HepG2 (cell line): ENCODE data around the gene WDR5B. TPM values are rescaled to one million over a fixed set of nuclear protein-coding genes. Genes with fewer than 3 reads are reported as not detected.
A peak's percentile ranks its signal among the peaks of the same experiment; 100 is the strongest.

Experiments used
- EP300 ChIP-seq, 3 experiments: sonication (generic) in 1 of 3; formaldehyde crosslinking in 1 of 3; IDR thresholded peaks; 2 replicates each; pipeline versions ENCODE4 v1.5.1 to v1.6.1; 2011 to 2020; ENCODE audit warnings: low read depth in 2 of 3, low read length in 2 of 3, borderline replicate concordance in 1 of 3, improper control_type of control experiment in 1 of 3, mild to moderate bottlenecking in 1 of 3, missing genetic modification reagents in 1 of 3, moderate library complexity in 1 of 3
- FOXK1 ChIP-seq: sonication (generic); formaldehyde crosslinking; IDR thresholded peaks from 2 replicates; pipeline ENCODE4 v1.4.0; 2020; ENCODE audit warnings: low read depth, missing genetic modification reagents, borderline replicate concordance
- HHEX ChIP-seq: IDR thresholded peaks from 2 replicates; pipeline ENCODE4 v1.6.1; 2016; ENCODE audit warnings: control low read depth
- HOXA7 ChIP-seq: sonication (generic); formaldehyde crosslinking; IDR thresholded peaks from 2 replicates; pipeline ENCODE4 v1.8.1; 2022; ENCODE audit warnings: mild to moderate bottlenecking, missing genetic modification reagents, moderate library complexity
- KLF6 ChIP-seq: IDR thresholded peaks from 2 replicates; pipeline ENCODE4 v1.8.0; 2016; ENCODE audit warnings: missing biosample characterization, missing genetic modification reagents
- RBM22 ChIP-seq: fragments of 200-400 bp; formaldehyde crosslinking; optimal IDR thresholded peaks from 2 replicates; pipeline ENCODE3; 2017; ENCODE audit warnings: mild to moderate bottlenecking, low read length, moderate library complexity
- REXO4 ChIP-seq: sonication (generic); formaldehyde crosslinking; IDR thresholded peaks from 2 replicates; pipeline ENCODE4 v1.8.0; 2022; ENCODE audit warnings: missing genetic modification reagents, mild to moderate bottlenecking, borderline replicate concordance
- RXRB ChIP-seq: IDR thresholded peaks from 2 replicates; pipeline ENCODE4 v1.6.1; 2016; ENCODE audit warnings: borderline replicate concordance, missing genetic modification reagents, missing compliant biosample characterization
- ZBTB20 ChIP-seq: sonication (generic); formaldehyde crosslinking; IDR thresholded peaks from 2 replicates; pipeline ENCODE4 v1.8.1; 2023; ENCODE audit warnings: missing genetic modification reagents, low read depth, mild to moderate bottlenecking, borderline replicate concordance
- ZMAT3 ChIP-seq: sonication (generic); formaldehyde crosslinking; conservative IDR thresholded peaks from 2 replicates; pipeline ENCODE4 v1.7.0; 2021; ENCODE audit warnings: missing genetic modification reagents
- ZNF557 ChIP-seq: sonication (generic); formaldehyde crosslinking; IDR thresholded peaks from 2 replicates; pipeline ENCODE4 v1.4.0; 2020; ENCODE audit warnings: missing genetic modification reagents
- ZNF772 ChIP-seq: sonication (generic); formaldehyde crosslinking; IDR thresholded peaks from 2 replicates; pipeline ENCODE4 v1.5.0; 2020; ENCODE audit warnings: mild to moderate bottlenecking, missing genetic modification reagents
- polyA plus RNA-seq, 8 experiments: library from polyadenylated mRNA; depleted of rRNA in 3 of 8; stranded (reverse) in 7 of 8; unstranded in 1 of 8; fragments of >200 nt; fragmentation: Illumina TruSeq in 4 of 8; extraction: Trizol in 4 of 8; gene quantifications; 2 replicates each; pipeline versions ENCODE4 v1.2.1 to v1.2.3, GENCODE V29; 2011 to 2016; ENCODE audit warnings: low read depth in 4 of 8, missing spikeins in 1 of 8, mixed read lengths in 1 of 8; ENCODE audit not compliant: insufficient read depth in 1 of 8
- total RNA-seq, 5 experiments: library from RNA; depleted of rRNA; stranded (reverse); fragments of >200 nt; fragmentation: Illumina TruSeq; extraction: Trizol; gene quantifications; 2 replicates each; pipeline ENCODE4 v1.2.3, GENCODE V29; 2016; ENCODE audit warnings: low read depth in 1 of 5
- TF ChIP-seq, protein P1 (sequence below): sonication (generic); formaldehyde crosslinking; IDR thresholded peaks from 2 replicates; pipeline ENCODE4 v1.9.0; 2021; ENCODE audit warnings: missing genetic modification reagents, borderline replicate concordance
- TF ChIP-seq, protein P2 (sequence below): IDR thresholded peaks from 2 replicates; pipeline ENCODE4 v1.6.1; 2012; ENCODE audit warnings: low read depth, low read length, improper control_type of control experiment
- TF ChIP-seq, protein P3 (sequence below): sonication (generic); formaldehyde crosslinking; IDR thresholded peaks from 2 replicates; pipeline ENCODE4 v1.4.0; 2020; ENCODE audit warnings: missing genetic modification reagents, borderline replicate concordance

Gene WDR5B
- total and polyA plus RNA-seq, 2 of the 13 experiments (the other 11 are each of a cell fraction or from before 2014, with no cell fraction given) = 2.5 to 3.6 TPM

DNA sequence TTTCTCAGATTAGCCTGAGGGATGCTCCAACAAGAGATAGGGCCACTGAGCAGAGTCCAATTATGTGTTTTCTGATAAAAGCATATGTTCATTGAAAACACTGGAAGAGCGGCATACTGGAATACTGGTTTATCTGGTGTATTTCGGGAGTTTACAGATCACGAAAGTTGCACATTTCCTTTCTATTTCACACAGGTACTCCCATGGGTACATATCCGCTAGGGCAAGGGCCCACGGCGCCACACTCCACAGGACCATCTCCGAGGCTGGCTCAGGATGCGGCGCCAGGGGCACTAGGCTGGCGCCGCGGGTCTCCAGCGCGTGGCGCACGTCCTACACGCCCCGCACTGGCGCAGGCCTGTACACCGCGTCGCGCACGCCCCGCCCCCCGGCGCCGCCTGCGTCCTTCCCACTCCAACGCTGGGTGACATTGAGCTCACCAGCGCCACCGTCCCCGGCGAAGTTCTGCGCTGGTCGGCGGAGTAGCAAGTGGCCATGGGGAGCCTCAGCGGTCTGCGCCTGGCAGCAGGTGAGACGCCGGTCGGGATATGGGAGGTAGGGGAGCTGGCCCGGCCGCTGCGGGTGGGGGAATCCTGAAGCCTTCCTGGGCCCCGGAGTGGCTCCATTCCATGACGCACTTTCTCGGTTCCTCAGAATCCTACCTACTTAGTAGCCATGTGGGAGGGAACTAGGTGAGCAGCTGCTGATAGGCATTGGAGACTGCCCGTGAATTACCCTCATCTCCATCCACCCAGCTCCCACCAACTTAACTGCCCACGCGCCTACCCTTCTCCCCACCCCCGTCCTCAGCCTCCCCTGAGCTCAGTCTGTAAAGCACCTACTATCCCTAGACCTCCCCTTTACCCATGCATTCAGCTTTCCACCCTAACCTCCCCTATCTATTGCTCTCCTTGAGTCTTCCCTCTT lies 31.8 kb downstream of the WDR5B start, which contains the start of gene FAM162A (continued):
- no peak for TF ChIP-seq REXO4 (CRISPR knock-in tag)
- TF ChIP-seq, protein P1, sequence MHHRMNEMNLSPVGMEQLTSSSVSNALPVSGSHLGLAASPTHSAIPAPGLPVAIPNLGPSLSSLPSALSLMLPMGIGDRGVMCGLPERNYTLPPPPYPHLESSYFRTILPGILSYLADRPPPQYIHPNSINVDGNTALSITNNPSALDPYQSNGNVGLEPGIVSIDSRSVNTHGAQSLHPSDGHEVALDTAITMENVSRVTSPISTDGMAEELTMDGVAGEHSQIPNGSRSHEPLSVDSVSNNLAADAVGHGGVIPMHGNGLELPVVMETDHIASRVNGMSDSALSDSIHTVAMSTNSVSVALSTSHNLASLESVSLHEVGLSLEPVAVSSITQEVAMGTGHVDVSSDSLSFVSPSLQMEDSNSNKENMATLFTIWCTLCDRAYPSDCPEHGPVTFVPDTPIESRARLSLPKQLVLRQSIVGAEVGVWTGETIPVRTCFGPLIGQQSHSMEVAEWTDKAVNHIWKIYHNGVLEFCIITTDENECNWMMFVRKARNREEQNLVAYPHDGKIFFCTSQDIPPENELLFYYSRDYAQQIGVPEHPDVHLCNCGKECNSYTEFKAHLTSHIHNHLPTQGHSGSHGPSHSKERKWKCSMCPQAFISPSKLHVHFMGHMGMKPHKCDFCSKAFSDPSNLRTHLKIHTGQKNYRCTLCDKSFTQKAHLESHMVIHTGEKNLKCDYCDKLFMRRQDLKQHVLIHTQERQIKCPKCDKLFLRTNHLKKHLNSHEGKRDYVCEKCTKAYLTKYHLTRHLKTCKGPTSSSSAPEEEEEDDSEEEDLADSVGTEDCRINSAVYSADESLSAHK = no peak
- TF ChIP-seq ZMAT3 (CRISPR knock-in tag) = peak; percentile 87
- peak; percentile 83 for TF ChIP-seq KLF6 (CRISPR knock-in tag)
- TF ChIP-seq, protein P2, sequence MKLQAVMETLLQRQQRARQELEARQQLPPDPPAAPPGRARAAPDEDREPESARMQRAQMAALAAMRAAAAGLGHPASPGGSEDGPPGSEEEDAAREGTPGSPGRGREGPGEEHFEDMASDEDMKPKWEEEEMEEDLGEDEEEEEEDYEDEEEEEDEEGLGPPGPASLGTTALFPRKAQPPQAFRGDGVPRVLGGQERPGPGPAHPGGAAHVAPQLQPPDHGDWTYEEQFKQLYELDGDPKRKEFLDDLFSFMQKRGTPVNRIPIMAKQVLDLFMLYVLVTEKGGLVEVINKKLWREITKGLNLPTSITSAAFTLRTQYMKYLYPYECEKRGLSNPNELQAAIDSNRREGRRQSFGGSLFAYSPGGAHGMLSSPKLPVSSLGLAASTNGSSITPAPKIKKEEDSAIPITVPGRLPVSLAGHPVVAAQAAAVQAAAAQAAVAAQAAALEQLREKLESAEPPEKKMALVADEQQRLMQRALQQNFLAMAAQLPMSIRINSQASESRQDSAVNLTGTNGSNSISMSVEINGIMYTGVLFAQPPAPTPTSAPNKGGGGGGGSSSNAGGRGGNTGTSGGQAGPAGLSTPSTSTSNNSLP = no peak
- TF ChIP-seq, protein P3, sequence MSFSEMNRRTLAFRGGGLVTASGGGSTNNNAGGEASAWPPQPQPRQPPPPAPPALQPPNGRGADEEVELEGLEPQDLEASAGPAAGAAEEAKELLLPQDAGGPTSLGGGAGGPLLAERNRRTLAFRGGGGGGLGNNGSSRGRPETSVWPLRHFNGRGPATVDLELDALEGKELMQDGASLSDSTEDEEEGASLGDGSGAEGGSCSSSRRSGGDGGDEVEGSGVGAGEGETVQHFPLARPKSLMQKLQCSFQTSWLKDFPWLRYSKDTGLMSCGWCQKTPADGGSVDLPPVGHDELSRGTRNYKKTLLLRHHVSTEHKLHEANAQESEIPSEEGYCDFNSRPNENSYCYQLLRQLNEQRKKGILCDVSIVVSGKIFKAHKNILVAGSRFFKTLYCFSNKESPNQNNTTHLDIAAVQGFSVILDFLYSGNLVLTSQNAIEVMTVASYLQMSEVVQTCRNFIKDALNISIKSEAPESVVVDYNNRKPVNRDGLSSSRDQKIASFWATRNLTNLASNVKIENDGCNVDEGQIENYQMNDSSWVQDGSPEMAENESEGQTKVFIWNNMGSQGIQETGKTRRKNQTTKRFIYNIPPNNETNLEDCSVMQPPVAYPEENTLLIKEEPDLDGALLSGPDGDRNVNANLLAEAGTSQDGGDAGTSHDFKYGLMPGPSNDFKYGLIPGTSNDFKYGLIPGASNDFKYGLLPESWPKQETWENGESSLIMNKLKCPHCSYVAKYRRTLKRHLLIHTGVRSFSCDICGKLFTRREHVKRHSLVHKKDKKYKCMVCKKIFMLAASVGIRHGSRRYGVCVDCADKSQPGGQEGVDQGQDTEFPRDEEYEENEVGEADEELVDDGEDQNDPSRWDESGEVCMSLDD (CRISPR knock-in tag) = no peak
- peak; percentile 79 for TF ChIP-seq RXRB (CRISPR knock-in tag)
- peak; percentile 75 for TF ChIP-seq ZNF772 (CRISPR knock-in tag)
- 0 out of 4 replicates have a peak, but pooled peaks of 1 of the 2 experiments have one; percentile 20 for TF ChIP-seq EP300 (IDR thresholded peaks at IDR 0.05; ENCODE audit: low read depth in 2 of 2, low read length in 2 of 2)
- TF ChIP-seq EP300 (CRISPR knock-in tag; IDR thresholded peaks at IDR 0.05; ENCODE audit: borderline replicate concordance) = no peak
- no peak for TF ChIP-seq RBM22
- peak; percentile 97 for TF ChIP-seq ZNF557
- TF ChIP-seq FOXK1 (CRISPR knock-in tag) = peak; percentile 69; the same call in 1 of the 2 replicates
- TF ChIP-seq ZBTB20 (CRISPR knock-in tag) = peak; percentile 82
- TF ChIP-seq HHEX (CRISPR knock-in tag) = no peak
- no peak for TF ChIP-seq HOXA7 (CRISPR knock-in tag)
